Keratinocyte (primary cell): ENCODE data around the gene POLDIP3. TPM values are rescaled to one million over a fixed set of nuclear protein-coding genes. Genes with fewer than 3 reads are reported as not detected.

Experiments
- DNase-seq: peaks from one replicate; pipeline ENCODE4 v3.0.0-alpha.2; 2011; ENCODE audit warnings: low read depth, missing footprints, low spot score
- FAIRE-seq: peaks from 2 replicates; lab custom pipeline; 2011; peaks lifted over from hg19 to GRCh38; lab: Jason Lieb, UNC
- H2AFZ ChIP-seq: 2 replicates; pipeline ENCODE4 v1.6.0; 2012; ENCODE audit warnings: low read length, control low read depth, inconsistent platforms; ENCODE audit not compliant: control insufficient read depth
- H3K27ac ChIP-seq: 2 replicates; pipeline ENCODE4 v1.5.1; 2011; ENCODE audit warnings: low read length; ENCODE audit not compliant: control insufficient read depth, insufficient read depth
- H3K27me3 ChIP-seq: 3 replicates; pipeline ENCODE4 v1.6.0; 2011; ENCODE audit warnings: low read length; ENCODE audit not compliant: control insufficient read depth, insufficient read depth; ENCODE audit errors: extremely low read depth
- H3K36me3 ChIP-seq, 2 experiments: 2 replicates in 1 of 2; 3 replicates in 1 of 2; pipeline ENCODE4 v1.5.1; 2011; ENCODE audit warnings: low read length in 2 of 2, mild to moderate bottlenecking in 1 of 2; ENCODE audit not compliant: control insufficient read depth in 2 of 2, insufficient read depth in 2 of 2; ENCODE audit errors: extremely low read depth in 1 of 2
- H3K4me1 ChIP-seq: 3 replicates; pipeline ENCODE4 v1.5.1; 2011; ENCODE audit warnings: low read length; ENCODE audit not compliant: control insufficient read depth, insufficient read depth; ENCODE audit errors: extremely low read depth
- H3K4me2 ChIP-seq: 3 replicates; pipeline ENCODE4 v1.6.0; 2011; ENCODE audit warnings: low read depth, low read length; ENCODE audit not compliant: control insufficient read depth, insufficient read depth; ENCODE audit errors: extremely low read depth
- H3K4me3 ChIP-seq, 3 experiments: fragments of 200-600 bp in 1 of 3; sonication (generic) in 1 of 3; 2 replicates in 2 of 3; 3 replicates in 1 of 3; pipeline ENCODE4 v1.5.1; 2011 to 2016; ENCODE audit warnings: low read length in 3 of 3, mild to moderate bottlenecking in 3 of 3, control low read depth in 2 of 3, inconsistent platforms in 1 of 3, low read depth in 1 of 3, mixed read lengths in 1 of 3, mixed run types in 1 of 3, moderate library complexity in 1 of 3; ENCODE audit not compliant: control insufficient read depth in 2 of 3, insufficient read depth in 2 of 3; ENCODE audit errors: extremely low read depth in 1 of 3
- H3K79me2 ChIP-seq: 2 replicates; pipeline ENCODE4 v1.6.0; 2012; ENCODE audit warnings: low read length; ENCODE audit not compliant: control insufficient read depth, insufficient read depth
- H3K9ac ChIP-seq: 3 replicates; pipeline ENCODE4 v1.6.0; 2011; ENCODE audit warnings: low read length; ENCODE audit not compliant: control insufficient read depth, insufficient read depth; ENCODE audit errors: extremely low read depth
- H3K9me1 ChIP-seq: 3 replicates; pipeline ENCODE4 v1.6.0; 2011; ENCODE audit warnings: low read length; ENCODE audit not compliant: control insufficient read depth, insufficient read depth; ENCODE audit errors: extremely low read depth
- H3K9me3 ChIP-seq: 2 replicates; pipeline ENCODE4 v1.5.1; 2012; ENCODE audit warnings: low read depth, low read length; ENCODE audit not compliant: control insufficient read depth
- H4K20me1 ChIP-seq: 3 replicates; pipeline ENCODE4 v1.6.0; 2011; ENCODE audit warnings: low read length; ENCODE audit not compliant: control insufficient read depth, insufficient read depth; ENCODE audit errors: extremely low read depth
- CTCF ChIP-seq, 3 experiments: IDR thresholded peaks in 1 of 3; conservative IDR thresholded peaks in 1 of 3; optimal IDR thresholded peaks in 1 of 3; 2 replicates in 2 of 3; 3 replicates in 1 of 3; pipeline versions ENCODE3 to v1.5.1; 2011; ENCODE audit warnings: low read length in 3 of 3, mild to moderate bottlenecking in 3 of 3, moderate library complexity in 2 of 3, control low read depth in 1 of 3, inconsistent platforms in 1 of 3; ENCODE audit not compliant: insufficient read depth in 2 of 3; ENCODE audit errors: extremely low read depth in 1 of 3
- EZH2 ChIP-seq: IDR thresholded peaks from one replicate; pipeline ENCODE4 v1.6.1; 2012; ENCODE audit warnings: inconsistent platforms, mild to moderate bottlenecking, low read length, moderate library complexity
- dilution Hi-C: fragments of 300-500 bp; cut with MboI; formaldehyde crosslinking; loops from one replicate; pipeline ENCODE4 v1.7.0; 2020; ENCODE audit warnings: low sequenced_read_pairs; ENCODE audit not compliant: extremely low pct_ligation_motif_present
- polyA plus RNA-seq, 5 experiments: library from polyadenylated mRNA; depleted of rRNA in 3 of 5; stranded (reverse) in 3 of 5; stranded (forward) in 1 of 5; unstranded in 1 of 5; fragments of >200 nt; gene quantifications; 1 replicate in 1 of 5; 2 replicates in 3 of 5; 3 replicates in 1 of 5; pipeline versions ENCODE4 v1.2.1 to v1.2.3, GENCODE V29; 2011 to 2012; ENCODE audit warnings: missing spikeins in 2 of 5, low read depth in 1 of 5, low replicate concordance in 1 of 5

Gene POLDIP3
- polyA plus RNA-seq, 1 donor (not counting 4 experiments of a cell fraction or from before 2014, with no cell fraction given), result 41.9 TPM

GRCh38 chr22:42623756-42624441 is 9.2 kb upstream of the POLDIP3 start:
- no peaks in the 10 kb centered on the region for H3K27me3 ChIP-seq
- H3K4me1 ChIP-seq, result peaks cover 21% of the 10 kb centered on the region
- no peak overlapping the region for H3K27ac ChIP-seq
- peaks cover 4% of the 10 kb centered on the region for H4K20me1 ChIP-seq
- H3K9me1 ChIP-seq, result no peaks in the 10 kb centered on the region
- H3K9ac ChIP-seq, result no peak overlapping the region
- TF ChIP-seq EZH2, result no peak
- TF ChIP-seq CTCF (optimal IDR thresholded peaks at IDR 0.05 in 1 of 3, IDR thresholded peaks at IDR 0.05 in 1 of 3, conservative IDR thresholded peaks at IDR 0.05 in 1 of 3; ENCODE audit: extremely low read depth in 1 of 3, insufficient read depth in 2 of 3, low read length in 3 of 3), result no peak
- peaks cover 36 to 49% of the 10 kb centered on the region in 2 experiments for H3K36me3 ChIP-seq
- FAIRE-seq (no peak), DNase-seq (no peak)
- H3K79me2 ChIP-seq, result no peaks in the 10 kb centered on the region
- H3K4me2 ChIP-seq, result no peak overlapping the region
- no peak overlapping the region for H2AFZ ChIP-seq
- H3K4me3 ChIP-seq, result no peak overlapping the region
- dilution Hi-C loops, result no loop called here
- H3K9me3 ChIP-seq, result no peaks in the 10 kb centered on the region

- Histone ChIP-seq H3K36me3 (peaks cover 31 to 43% of the 10 kb centered on the region in 2 experiments), H3K9me1 (no peaks in the 10 kb centered on the region), H3K9me3 (no peaks in the 10 kb centered on the region), H4K20me1 (peaks cover 4% of the 10 kb centered on the region), H3K79me2 (no peaks in the 10 kb centered on the region), H3K27ac (no peak overlapping the region), H3K9ac (no peak overlapping the region), H3K4me2 (no peak overlapping the region), H3K27me3 (no peaks in the 10 kb centered on the region), H2AFZ (no peak overlapping the region), H3K4me3 (no peak overlapping the region), H3K4me1 (peaks cover 21% of the 10 kb centered on the region)
- no peak for DNase-seq
- dilution Hi-C loops, result no loop called here
- TF ChIP-seq CTCF (optimal IDR thresholded peaks at IDR 0.05 in 1 of 3, IDR thresholded peaks at IDR 0.05 in 1 of 3, conservative IDR thresholded peaks at IDR 0.05 in 1 of 3; ENCODE audit: extremely low read depth in 1 of 3, insufficient read depth in 2 of 3, low read length in 3 of 3) (no peak), EZH2 (no peak)
- FAIRE-seq, result no peak
Measured at GRCh38 chr22:42623301-42623751, 8.6 kb upstream of the POLDIP3 start.
